A549 treated with CORT108297 at 1 μM for 4 hours (cell line): ENCODE results near the gene ZNF385D. TPM values are rescaled to one million over a fixed set of nuclear protein-coding genes. Genes with fewer than 3 reads are reported as not detected.

Source experiments
- total RNA-seq: library from RNA; stranded (reverse); fragments of 200-300 nt; extraction: Qiagen RNA extraction; gene quantifications from 5 replicates; pipeline ENCODE4 v1.2.3, GENCODE V29; 2022

The ZNF385D gene, protein sequence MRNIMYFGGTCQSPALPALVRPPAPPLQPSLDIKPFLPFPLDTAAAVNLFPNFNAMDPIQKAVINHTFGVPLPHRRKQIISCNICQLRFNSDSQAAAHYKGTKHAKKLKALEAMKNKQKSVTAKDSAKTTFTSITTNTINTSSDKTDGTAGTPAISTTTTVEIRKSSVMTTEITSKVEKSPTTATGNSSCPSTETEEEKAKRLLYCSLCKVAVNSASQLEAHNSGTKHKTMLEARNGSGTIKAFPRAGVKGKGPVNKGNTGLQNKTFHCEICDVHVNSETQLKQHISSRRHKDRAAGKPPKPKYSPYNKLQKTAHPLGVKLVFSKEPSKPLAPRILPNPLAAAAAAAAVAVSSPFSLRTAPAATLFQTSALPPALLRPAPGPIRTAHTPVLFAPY
- 0.01 to 0.05 TPM (median 0.02 TPM) in 3 of 5 replicates, not detected in the others for total RNA-seq

DNA sequence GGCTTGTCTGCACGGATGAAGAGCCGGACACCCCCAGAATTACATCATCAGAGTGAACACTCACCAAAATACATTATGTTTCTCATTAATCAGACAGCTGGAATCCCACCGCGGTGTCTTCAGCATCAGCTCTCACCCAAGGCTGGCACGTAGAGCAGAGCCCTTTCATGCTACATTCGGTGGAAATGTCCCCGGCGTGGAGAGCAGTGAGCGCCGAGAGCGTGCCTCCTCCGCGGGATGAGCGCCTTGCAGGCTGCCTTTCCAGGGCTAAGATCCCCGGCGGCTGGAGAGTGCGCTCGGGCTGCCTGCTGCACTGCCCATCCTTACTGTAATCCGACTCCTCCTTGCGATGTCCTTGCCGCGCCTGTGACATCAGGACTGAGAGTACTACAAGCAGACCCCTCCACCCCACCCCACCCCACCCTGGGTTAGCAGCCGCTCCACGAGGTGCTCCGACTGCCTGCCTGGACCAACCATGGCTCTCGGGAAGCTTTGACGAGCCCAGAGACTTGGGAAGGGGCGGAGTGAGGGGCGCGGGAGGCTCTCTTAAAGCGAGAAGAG lies at the start of gene ZNF385D:
Gene ZNF385D (minus strand): TSS at position 380 of the 561 bp plus-strand sequence. CDS start 294 bp downstream, at position 86.

